ENCODE data around the gene ZDHHC20. TPM values are rescaled to one million over a fixed set of nuclear protein-coding genes. Genes with fewer than 3 reads are reported as not detected.
A peak's percentile ranks its signal among the peaks of the same experiment; 100 is the strongest.

ZDHHC20 gene
- total RNA-seq, 1 donor from 2014 or later: 175 TPM

DNA sequence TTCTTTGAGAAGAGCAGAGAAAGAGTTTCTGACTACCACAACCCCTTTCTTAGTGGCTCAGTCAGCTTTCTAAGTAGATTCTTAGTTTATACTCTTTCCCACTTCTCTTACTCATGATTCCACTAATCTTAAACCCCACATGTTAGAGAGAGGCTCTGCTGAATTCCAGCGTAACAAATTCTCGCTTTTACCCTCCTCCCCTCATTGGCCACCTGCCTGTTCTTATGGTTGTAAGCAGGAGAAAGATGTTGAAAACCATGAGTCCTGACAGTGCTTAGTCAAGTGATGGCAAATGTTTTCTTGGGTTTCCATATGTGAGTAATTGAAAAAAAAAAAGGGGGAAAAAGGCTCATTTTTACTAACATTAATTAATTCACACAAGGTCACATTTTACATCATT is 125.9 kb downstream of the ZDHHC20 start:
- peaks cover under 1% of the 10 kb centered on the region for H3K4me1 Mint-ChIP-seq
- H3F3A ChIP-seq (ENCODE audit: low read depth): no peaks in the 10 kb centered on the region
- no peak overlapping the region for H2AFZ ChIP-seq (replicated peaks)
- no peak overlapping the region for H3K4me3 Mint-ChIP-seq
- no peaks in the 10 kb centered on the region for H4K20me1 ChIP-seq (ENCODE audit: low read depth)
- DNase-seq (ENCODE audit: low spot score): no peak
- no peaks in the 10 kb centered on the region for H3K9me3 ChIP-seq (ENCODE audit: low read depth)
- TF ChIP-seq EZH2 (IDR thresholded peaks at IDR 0.05) (no peak), EZH2phosphoT487 (IDR thresholded peaks at IDR 0.05) (no peak)
- TF ChIP-seq, protein P1, sequence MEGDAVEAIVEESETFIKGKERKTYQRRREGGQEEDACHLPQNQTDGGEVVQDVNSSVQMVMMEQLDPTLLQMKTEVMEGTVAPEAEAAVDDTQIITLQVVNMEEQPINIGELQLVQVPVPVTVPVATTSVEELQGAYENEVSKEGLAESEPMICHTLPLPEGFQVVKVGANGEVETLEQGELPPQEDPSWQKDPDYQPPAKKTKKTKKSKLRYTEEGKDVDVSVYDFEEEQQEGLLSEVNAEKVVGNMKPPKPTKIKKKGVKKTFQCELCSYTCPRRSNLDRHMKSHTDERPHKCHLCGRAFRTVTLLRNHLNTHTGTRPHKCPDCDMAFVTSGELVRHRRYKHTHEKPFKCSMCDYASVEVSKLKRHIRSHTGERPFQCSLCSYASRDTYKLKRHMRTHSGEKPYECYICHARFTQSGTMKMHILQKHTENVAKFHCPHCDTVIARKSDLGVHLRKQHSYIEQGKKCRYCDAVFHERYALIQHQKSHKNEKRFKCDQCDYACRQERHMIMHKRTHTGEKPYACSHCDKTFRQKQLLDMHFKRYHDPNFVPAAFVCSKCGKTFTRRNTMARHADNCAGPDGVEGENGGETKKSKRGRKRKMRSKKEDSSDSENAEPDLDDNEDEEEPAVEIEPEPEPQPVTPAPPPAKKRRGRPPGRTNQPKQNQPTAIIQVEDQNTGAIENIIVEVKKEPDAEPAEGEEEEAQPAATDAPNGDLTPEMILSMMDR (IDR thresholded peaks at IDR 0.05): no peak
- H3K36me3 ChIP-seq: no peaks in the 10 kb centered on the region
- H3K4me2 ChIP-seq: no peak overlapping the region
- H3K79me2 ChIP-seq (ENCODE audit: low read depth): no peaks in the 10 kb centered on the region
- H3K27ac Mint-ChIP-seq: no peak overlapping the region
- no peaks in the 10 kb centered on the region for H3K27me3 ChIP-seq
- H3K27me3 Mint-ChIP-seq (ENCODE audit: insufficient read depth, low read depth): no peaks in the 10 kb centered on the region
- peaks cover 9% of the 10 kb centered on the region for H3K4me1 ChIP-seq
- no peak overlapping the region for H3K9ac ChIP-seq
- H3K36me3 Mint-ChIP-seq: no peaks in the 10 kb centered on the region
- H3K27ac ChIP-seq: no peak overlapping the region
- no peak overlapping the region for H3K4me3 ChIP-seq
- H3K9me3 Mint-ChIP-seq: no peaks in the 10 kb centered on the region

DNA sequence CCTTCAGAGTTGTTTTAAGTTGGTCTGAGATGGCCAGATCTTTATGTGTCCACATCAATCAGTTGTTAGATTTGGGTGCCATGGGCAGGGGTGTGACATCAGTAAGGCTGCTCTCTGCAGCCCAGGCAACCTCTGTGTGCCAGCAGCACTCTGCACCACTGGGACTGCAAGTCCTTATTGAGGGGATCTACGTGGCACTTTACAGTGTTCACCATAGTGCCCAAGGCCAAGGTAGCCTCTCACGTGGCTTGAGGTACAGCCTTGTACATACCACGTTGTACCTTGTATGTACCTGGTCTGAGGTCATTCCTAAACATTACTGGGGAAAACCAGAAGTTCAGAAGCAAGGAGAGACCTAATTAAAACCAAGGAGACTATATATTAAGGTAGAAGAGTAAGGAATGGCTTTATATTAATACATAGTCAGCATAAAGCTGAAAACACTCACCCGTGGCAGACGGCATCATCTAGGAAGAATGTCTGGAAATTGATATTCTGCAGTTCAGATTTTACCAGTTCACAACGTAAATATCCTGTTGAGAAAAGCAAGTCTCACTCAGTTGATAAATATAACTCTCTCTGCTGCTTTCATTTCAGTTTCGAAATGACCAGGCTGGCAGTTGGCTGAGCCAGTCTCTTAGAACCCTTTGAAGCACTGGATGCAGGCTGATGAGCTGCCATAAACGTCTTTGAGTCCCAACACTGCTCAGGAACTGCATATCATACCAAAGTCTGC is 128.8 kb downstream of the ZDHHC20 start:
- Mint-ChIP-seq H3K27me3 (ENCODE audit: insufficient read depth, low read depth) (peaks cover 2% of the 10 kb centered on the region), H3K36me3 (no peaks in the 10 kb centered on the region), H3K27ac (no peak overlapping the region), H3K4me1 (peaks cover 16% of the 10 kb centered on the region), H3K9me3 (no peaks in the 10 kb centered on the region), H3K4me3 (no peak overlapping the region)
- Histone ChIP-seq H3F3A (ENCODE audit: low read depth) (peaks cover 19% of the 10 kb centered on the region), H3K79me2 (ENCODE audit: low read depth) (no peaks in the 10 kb centered on the region), H3K27ac (no peak overlapping the region), H4K20me1 (ENCODE audit: low read depth) (no peaks in the 10 kb centered on the region), H3K9me3 (ENCODE audit: low read depth) (no peaks in the 10 kb centered on the region), H3K27me3 (peaks cover 10% of the 10 kb centered on the region), H3K4me2 (no peak overlapping the region), H2AFZ (replicated peaks) (no peak overlapping the region), H3K4me1 (peaks cover 25% of the 10 kb centered on the region), H3K36me3 (no peaks in the 10 kb centered on the region), H3K4me3 (no peak overlapping the region), H3K9ac (no peak overlapping the region)
- DNase-seq (ENCODE audit: low spot score): no peak
- TF ChIP-seq, protein P1 (IDR thresholded peaks at IDR 0.05): no peak
- TF ChIP-seq EZH2phosphoT487 (IDR thresholded peaks at IDR 0.05): no peak
- no peak for TF ChIP-seq EZH2 (IDR thresholded peaks at IDR 0.05)

DNA sequence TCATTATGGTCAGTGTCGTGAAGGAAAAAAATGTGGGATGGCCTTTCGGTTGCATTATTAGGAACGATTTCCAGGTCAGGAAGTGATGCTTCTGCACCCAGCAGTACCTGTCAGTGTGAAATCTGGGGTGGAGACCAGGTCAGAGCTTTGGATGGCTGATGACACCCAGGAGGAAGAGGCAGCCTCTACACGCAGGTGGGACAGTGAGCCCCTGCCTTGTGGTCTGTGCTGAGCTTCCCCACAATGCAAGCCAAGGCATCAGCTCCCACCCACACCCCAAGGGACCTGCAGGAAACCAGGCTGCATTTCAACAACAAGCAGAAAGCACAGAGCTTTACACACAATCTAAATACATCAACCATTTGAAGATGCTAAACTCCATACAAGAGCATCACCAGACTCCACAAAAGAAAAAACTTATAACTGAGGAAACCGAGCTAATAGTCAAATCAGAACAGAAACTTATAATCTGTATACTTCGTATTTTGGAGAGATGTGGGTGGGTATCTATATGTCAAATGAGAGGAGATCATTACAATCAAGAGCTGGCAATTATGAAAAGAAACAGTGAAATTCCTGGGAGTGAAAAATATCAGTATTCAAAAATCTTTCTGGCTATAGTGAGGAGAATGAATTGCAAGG is 130.1 kb downstream of the ZDHHC20 start:
- H3F3A ChIP-seq (ENCODE audit: low read depth): peaks cover 19% of the 10 kb centered on the region
- H3K9ac ChIP-seq: no peak overlapping the region
- H3K27ac ChIP-seq: no peak overlapping the region
- no peaks in the 10 kb centered on the region for H3K36me3 Mint-ChIP-seq
- no peak overlapping the region for H3K27ac Mint-ChIP-seq
- H3K4me1 Mint-ChIP-seq: peaks cover 16% of the 10 kb centered on the region
- no peak overlapping the region for H2AFZ ChIP-seq (replicated peaks)
- peaks cover 25% of the 10 kb centered on the region for H3K4me1 ChIP-seq
- H3K9me3 ChIP-seq (ENCODE audit: low read depth): no peaks in the 10 kb centered on the region
- no peak for DNase-seq (ENCODE audit: low spot score)
- H4K20me1 ChIP-seq (ENCODE audit: low read depth): no peaks in the 10 kb centered on the region
- TF ChIP-seq EZH2 (IDR thresholded peaks at IDR 0.05): no peak
- TF ChIP-seq, protein P1 (IDR thresholded peaks at IDR 0.05): no peak
- no peak for TF ChIP-seq EZH2phosphoT487 (IDR thresholded peaks at IDR 0.05)
- no peaks in the 10 kb centered on the region for H3K36me3 ChIP-seq
- no peak overlapping the region for H3K4me3 Mint-ChIP-seq
- no peak overlapping the region for H3K4me3 ChIP-seq
- no peaks in the 10 kb centered on the region for H3K79me2 ChIP-seq (ENCODE audit: low read depth)
- peaks cover 2% of the 10 kb centered on the region for H3K27me3 Mint-ChIP-seq (ENCODE audit: insufficient read depth, low read depth)
- H3K27me3 ChIP-seq: peaks cover 18% of the 10 kb centered on the region
- peak overlapping the region; percentile 90 for H3K4me2 ChIP-seq
- peaks cover 3% of the 10 kb centered on the region for H3K9me3 Mint-ChIP-seq

All from neural progenitor cell (in vitro differentiated cells).